ENCODE results near the gene ZHX3. TPM values are rescaled to one million over a fixed set of nuclear protein-coding genes. Genes with fewer than 3 reads are reported as not detected.
A peak's percentile ranks its signal among the peaks of the same experiment; 100 is the strongest.

The ZHX3 gene
- total RNA-seq, 1 experiment from 2014 or later: 22.7 TPM

- no peak for TF ChIP-seq CTCF (IDR thresholded peaks at IDR 0.05; ENCODE audit: unreplicated experiment)
- CTCF ChIA-PET: interaction anchor here (1.2 kb wide), 1 partner anchor 198 kb away, joined by 3 read pairs; no protein-coding TSS in a partner anchor
- BruUV-seq (replicated peaks): no TSS peak
- Mint-ChIP-seq H3K27ac (ENCODE audit: unreplicated experiment) (no peak overlapping the region), H3K36me3 (ENCODE audit: insufficient read depth, unreplicated experiment) (peaks cover 27% of the 10 kb centered on the region), H3K4me3 (ENCODE audit: low read depth, unreplicated experiment) (no peak overlapping the region), H3K9me3 (ENCODE audit: low read depth, unreplicated experiment) (no peaks in the 10 kb centered on the region), H3K27me3 (ENCODE audit: unreplicated experiment) (no peaks in the 10 kb centered on the region), H3K4me1 (ENCODE audit: low read depth, unreplicated experiment) (peaks cover 39% of the 10 kb centered on the region)
- intact Hi-C loops (cut with micrococcal nuclease; ENCODE audit: unreplicated experiment): no loop called here
- DNase-seq: no peak
Observed at GRCh38 chr20:41141153-41141815, 176.2 kb downstream of the ZHX3 start.

GRCh38 chr20:41140226-41141133 lies 177.1 kb downstream of the ZHX3 start:
- Mint-ChIP-seq H3K27me3 (ENCODE audit: unreplicated experiment) (no peaks in the 10 kb centered on the region), H3K4me1 (ENCODE audit: low read depth, unreplicated experiment) (peaks cover 47% of the 10 kb centered on the region), H3K27ac (ENCODE audit: unreplicated experiment) (no peak overlapping the region), H3K9me3 (ENCODE audit: low read depth, unreplicated experiment) (no peaks in the 10 kb centered on the region), H3K36me3 (ENCODE audit: insufficient read depth, unreplicated experiment) (peaks cover 35% of the 10 kb centered on the region), H3K4me3 (ENCODE audit: low read depth, unreplicated experiment) (no peak overlapping the region)
- no peak for TF ChIP-seq CTCF (IDR thresholded peaks at IDR 0.05; ENCODE audit: unreplicated experiment)
- no TSS peak for BruUV-seq (replicated peaks)
- intact Hi-C loops (cut with micrococcal nuclease; ENCODE audit: unreplicated experiment): no loop called here
- DNase-seq: no peak
- CTCF ChIA-PET: no interaction called here

DNA sequence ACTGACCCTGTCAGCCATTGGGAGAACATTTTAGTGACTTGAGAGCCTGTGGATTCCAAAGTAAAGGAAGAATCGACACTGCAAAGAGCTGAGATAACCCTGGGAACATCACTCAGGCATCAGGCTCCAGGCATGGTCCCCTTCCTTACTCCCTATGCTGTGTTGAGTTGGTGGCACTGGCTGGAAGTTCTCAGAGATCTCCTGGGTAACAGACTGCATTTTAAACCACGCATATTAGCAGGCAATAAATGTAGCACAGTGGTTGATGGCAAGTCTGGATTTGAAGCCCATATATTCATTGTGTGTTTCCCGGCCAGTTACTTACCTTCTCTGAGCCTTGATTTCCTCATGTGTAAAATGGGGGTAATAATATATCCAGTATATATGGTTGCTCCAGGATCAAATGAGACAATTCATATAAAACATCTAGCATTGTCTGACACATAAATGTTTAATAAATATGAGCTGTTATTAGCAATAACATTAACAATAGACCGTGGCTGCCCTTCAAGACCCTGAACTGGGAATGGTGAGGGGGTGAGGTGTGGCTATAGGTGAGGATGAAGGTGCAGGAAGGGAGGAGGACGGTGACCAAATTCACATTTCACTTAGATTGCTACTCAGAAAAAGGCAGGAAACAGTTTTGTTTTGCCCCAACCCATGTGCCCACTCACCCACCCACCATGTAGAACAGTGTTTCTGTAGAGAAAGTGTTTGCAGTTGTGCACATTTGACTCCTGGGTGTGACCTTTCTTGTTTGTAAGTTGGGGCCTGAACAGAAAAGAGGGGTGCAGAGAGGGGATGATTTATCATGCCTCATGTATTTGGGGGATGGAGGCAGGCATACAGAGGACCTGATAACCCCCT lies 178.1 kb downstream of the ZHX3 start:
- H3K36me3 Mint-ChIP-seq (ENCODE audit: insufficient read depth, unreplicated experiment): peaks cover 40% of the 10 kb centered on the region
- H3K4me1 Mint-ChIP-seq (ENCODE audit: low read depth, unreplicated experiment): peaks cover 50% of the 10 kb centered on the region
- DNase-seq: no peak
- intact Hi-C loops (cut with micrococcal nuclease; ENCODE audit: unreplicated experiment): no loop called here
- TSS peak; percentile 16 for BruUV-seq (replicated peaks)
- TF ChIP-seq CTCF (IDR thresholded peaks at IDR 0.05; ENCODE audit: unreplicated experiment): no peak
- peak overlapping the region; percentile 78 for H3K4me3 Mint-ChIP-seq (ENCODE audit: low read depth, unreplicated experiment)
- CTCF ChIA-PET: interaction anchor here (1.7 kb wide), 1 partner anchor 201 kb away, joined by 9 read pairs; the partner anchor contains the start of gene LPIN3
- H3K9me3 Mint-ChIP-seq (ENCODE audit: low read depth, unreplicated experiment): no peaks in the 10 kb centered on the region
- no peak overlapping the region for H3K27ac Mint-ChIP-seq (ENCODE audit: unreplicated experiment)
- no peaks in the 10 kb centered on the region for H3K27me3 Mint-ChIP-seq (ENCODE audit: unreplicated experiment)
